ENCODE results near the gene SUPT16H. TPM values are rescaled to one million over a fixed set of nuclear protein-coding genes. Genes with fewer than 3 reads are reported as not detected.
"Not testable (repeated sequence)": the region's sequence is repeated elsewhere in the genome, so short reads cannot be mapped to it uniquely, and the experiment has no call there.

SUPT16H gene
- total RNA-seq, 1 experiment from 2014 or later: 145 TPM

DNA sequence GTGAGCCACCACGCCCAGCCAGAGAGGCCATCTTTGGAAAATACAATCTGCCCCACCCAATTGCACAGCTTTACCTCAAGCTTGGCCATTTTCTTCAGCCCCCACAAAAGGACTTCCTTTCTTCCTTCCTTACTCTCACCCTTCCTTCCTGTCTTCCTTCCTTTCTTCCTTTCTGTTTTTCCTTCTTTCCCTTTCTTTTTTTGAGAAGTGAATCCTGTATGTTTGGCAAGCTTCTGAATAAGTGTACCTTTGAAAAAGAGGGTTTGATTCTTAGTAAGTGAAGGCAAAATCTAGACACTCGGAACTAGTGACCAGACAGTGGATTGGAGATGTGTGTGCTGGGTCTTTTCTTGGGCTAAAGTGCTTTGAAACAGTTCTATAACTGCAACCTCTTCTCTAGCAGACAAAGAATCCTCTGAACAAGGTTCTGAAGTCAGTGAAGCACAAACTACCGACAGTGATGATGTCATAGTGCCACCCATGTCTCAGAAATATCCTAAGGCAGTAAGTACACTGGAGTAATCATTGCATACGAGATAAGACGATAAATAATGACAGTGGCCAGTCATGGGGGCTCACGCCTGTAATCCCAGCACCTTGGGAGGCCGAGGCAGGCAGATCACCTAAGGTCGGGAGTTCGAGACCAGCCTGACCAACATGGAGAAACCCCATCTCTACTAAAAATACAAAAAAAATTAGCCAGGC is 49.5 kb downstream of the SUPT16H start:
- H3K27me3 ChIP-seq (ENCODE audit: control insufficient read depth, insufficient read depth, low read length): no peaks in the 10 kb centered on the region
- DNase-seq: no peak
- H3K4me3 ChIP-seq (ENCODE audit: insufficient read depth, low read depth, low read length): no peak overlapping the region
- H3K36me3 ChIP-seq (replicated peaks; ENCODE audit: control insufficient read depth, insufficient read depth, low read length): no peaks in the 10 kb centered on the region

DNA sequence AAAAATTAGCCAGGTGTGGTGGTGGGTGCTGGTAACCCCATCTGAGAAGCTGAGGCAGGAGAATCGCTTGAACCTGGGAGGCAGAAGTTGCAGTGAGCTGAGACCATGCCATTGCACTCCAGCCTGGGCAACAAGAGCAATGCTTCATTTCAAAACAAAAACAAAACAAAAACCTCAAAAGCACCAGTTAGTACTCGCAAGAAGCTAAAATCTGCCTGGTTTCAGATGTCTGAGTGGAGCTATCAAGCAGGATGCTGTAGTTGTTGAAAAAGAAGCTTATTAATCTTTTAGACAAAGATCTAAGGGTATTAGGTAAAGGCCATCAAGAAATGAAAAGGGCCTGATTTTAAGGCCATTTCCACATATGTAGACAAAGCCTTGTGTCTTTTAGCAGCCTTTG is 50.9 kb downstream of the SUPT16H start:
- DNase-seq: no peak
- no peaks in the 10 kb centered on the region for H3K27me3 ChIP-seq (ENCODE audit: control insufficient read depth, insufficient read depth, low read length)
- no peaks in the 10 kb centered on the region for H3K36me3 ChIP-seq (replicated peaks; ENCODE audit: control insufficient read depth, insufficient read depth, low read length)
- no peak overlapping the region for H3K4me3 ChIP-seq (ENCODE audit: insufficient read depth, low read depth, low read length)

DNA sequence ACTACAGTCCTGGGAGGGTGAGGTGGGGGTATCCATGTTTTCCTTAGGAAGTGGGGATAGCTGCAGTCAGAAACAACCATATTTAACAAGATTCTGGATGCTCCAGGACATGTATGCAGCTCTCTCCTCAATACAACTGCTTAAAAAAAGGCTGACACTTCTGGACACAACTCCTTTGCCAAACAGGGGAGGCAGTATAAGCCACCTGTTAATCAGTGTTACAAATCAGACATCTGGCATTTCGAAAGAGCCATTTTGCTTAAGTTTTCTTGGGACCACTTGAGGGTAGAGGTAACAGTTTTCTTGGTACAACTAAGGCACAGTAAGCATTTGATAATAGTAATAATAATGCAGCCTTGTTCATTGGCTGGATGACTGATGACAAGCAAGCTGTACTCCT is 56.8 kb downstream of the SUPT16H start:
- Histone ChIP-seq H3K4me3 (ENCODE audit: insufficient read depth, low read depth, low read length) (no peak overlapping the region), H3K27me3 (ENCODE audit: control insufficient read depth, insufficient read depth, low read length) (no peaks in the 10 kb centered on the region), H3K36me3 (replicated peaks; ENCODE audit: control insufficient read depth, insufficient read depth, low read length) (no peaks in the 10 kb centered on the region)
- no peak for DNase-seq

DNA sequence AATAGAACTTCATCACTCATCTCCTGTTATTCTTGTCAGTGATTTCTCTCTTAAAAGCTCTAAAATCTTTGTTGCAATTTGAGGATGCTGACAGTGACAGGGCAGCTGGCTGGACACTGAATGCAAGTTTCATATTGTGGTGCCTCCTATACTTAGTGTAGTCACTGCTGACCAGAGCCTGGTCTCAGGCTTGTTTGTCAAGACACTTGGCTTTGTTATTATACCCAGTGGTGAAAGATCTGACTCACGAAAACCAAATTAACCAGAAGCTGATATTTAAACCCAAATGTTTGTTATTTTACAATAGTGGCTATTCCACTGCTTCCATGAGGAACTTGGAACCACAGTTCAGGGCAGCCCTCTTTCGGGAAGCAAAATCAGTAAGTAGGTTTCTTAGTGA is 61.1 kb downstream of the SUPT16H start:
- no peak for DNase-seq
- no peaks in the 10 kb centered on the region for H3K27me3 ChIP-seq (ENCODE audit: control insufficient read depth, insufficient read depth, low read length)
- no peaks in the 10 kb centered on the region for H3K36me3 ChIP-seq (replicated peaks; ENCODE audit: control insufficient read depth, insufficient read depth, low read length)
- H3K4me3 ChIP-seq (ENCODE audit: insufficient read depth, low read depth, low read length): no peak overlapping the region

DNA sequence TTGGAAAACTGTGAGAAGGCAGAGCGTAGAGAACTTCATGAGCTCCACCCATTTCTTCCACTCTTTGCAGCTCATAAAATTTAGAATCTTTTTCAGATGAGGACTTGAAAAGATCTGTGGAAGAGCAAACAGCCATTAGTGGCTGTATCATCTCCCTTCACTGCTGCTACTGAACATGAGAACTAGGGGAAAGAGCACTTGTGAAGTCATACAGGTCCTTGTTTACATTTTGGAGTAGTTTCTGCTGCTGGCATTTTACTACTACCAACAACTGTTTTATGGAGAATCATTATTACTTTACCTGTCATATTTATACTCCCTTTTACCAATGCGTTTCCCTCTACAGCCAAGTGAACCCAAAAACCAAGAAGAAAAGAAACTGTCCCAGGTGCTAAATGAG is 62.9 kb downstream of the SUPT16H start:
- no peaks in the 10 kb centered on the region for H3K27me3 ChIP-seq (ENCODE audit: control insufficient read depth, insufficient read depth, low read length)
- H3K4me3 ChIP-seq (ENCODE audit: insufficient read depth, low read depth, low read length): no peak overlapping the region
- no peaks in the 10 kb centered on the region for H3K36me3 ChIP-seq (replicated peaks; ENCODE audit: control insufficient read depth, insufficient read depth, low read length)
- no peak for DNase-seq

DNA sequence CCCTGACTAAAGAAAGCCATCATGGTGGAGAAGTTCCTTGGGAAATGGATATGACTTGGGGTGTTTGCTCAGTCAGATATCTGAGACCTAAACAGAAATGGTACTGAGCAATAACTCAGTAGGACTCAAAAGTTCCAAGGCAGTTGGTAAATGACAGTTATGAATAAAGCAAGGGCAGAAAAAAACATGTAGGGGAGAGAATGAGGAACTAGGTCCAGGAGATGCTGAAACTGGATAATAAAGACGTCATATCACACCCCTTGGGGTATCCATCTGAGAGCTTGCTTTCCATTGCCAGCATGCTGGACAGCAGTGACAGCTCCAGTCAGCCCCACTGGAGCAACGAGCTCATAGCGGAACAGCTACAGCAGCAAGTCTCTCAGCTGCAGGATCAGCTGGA is 66.4 kb downstream of the SUPT16H start:
- Histone ChIP-seq H3K36me3 (replicated peaks; ENCODE audit: control insufficient read depth, insufficient read depth, low read length) (no peaks in the 10 kb centered on the region), H3K27me3 (ENCODE audit: control insufficient read depth, insufficient read depth, low read length) (no peaks in the 10 kb centered on the region)

DNA sequence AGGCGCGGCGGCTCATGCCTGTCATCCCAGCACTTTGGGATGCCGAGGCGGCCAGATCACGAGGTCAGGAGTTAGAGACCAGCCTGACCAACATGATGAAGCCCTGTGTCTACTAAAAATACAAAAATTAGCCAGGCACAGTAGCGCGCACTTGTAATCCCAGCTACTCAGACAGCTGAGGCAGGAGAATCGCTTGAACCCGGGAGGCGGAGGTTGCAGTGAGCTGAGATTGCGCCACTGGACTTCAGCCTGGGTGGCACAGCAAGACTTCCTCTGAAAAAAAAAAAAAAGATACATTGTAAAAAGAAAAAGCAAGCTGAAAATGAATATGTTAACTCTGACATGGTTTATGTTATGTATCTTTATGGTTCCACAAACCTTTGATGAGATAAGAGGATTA is 70.3 kb downstream of the SUPT16H start:
- no peak overlapping the region for H3K4me3 ChIP-seq (ENCODE audit: insufficient read depth, low read depth, low read length)
- H3K27me3 ChIP-seq (ENCODE audit: control insufficient read depth, insufficient read depth, low read length): no peaks in the 10 kb centered on the region
- no peak for DNase-seq
- H3K36me3 ChIP-seq (replicated peaks; ENCODE audit: control insufficient read depth, insufficient read depth, low read length): no peaks in the 10 kb centered on the region

More for the DNA sequence above, 66.4 kb downstream of the SUPT16H start:
- H3K4me3 ChIP-seq (ENCODE audit: insufficient read depth, low read depth, low read length): no peak overlapping the region
- DNase-seq: no peak

DNA sequence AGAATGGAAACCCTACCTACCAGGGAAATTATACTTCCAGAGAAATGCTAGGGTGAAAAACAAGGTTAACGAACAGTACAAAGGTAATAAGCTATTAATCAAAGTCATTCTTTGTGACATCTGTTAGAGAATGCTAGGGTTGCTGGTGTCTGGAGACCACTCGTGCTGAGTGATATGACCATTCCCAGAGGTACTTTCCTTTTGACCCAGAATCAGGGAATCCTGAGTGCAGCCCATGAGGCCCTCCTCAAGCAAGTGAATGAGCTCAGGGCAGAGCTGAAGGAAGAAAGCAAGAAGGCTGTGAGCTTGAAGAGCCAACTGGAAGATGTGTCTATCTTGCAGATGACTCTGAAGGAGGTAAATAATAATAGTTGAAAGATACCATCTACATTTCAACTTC is 72.2 kb downstream of the SUPT16H start:
- Histone ChIP-seq H3K27me3 (ENCODE audit: control insufficient read depth, insufficient read depth, low read length) (no peaks in the 10 kb centered on the region), H3K36me3 (replicated peaks; ENCODE audit: control insufficient read depth, insufficient read depth, low read length) (no peaks in the 10 kb centered on the region), H3K4me3 (ENCODE audit: insufficient read depth, low read depth, low read length) (no peak overlapping the region)
- DNase-seq: no peak

DNA sequence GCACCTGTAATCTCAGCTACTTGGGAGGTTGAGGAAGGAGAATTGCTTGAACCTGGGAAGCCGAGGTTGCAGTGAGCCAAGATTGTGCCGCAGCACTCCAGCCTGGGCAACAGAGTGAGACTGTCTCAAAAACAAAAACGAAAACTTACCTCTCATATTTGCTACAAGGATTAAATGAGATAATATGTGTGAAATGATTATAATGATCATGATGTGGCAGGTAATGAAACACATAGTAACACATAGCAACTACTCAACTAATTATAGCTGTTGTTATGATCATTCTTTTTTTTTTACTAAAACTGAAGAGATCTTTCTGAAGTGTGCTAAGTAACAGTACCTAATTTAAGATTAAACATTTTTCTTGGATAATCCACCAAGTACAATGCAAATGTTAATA is 73.9 kb downstream of the SUPT16H start:
- DNase-seq: no peak
- Histone ChIP-seq H3K4me3 (ENCODE audit: insufficient read depth, low read depth, low read length) (no peak overlapping the region), H3K36me3 (replicated peaks; ENCODE audit: control insufficient read depth, insufficient read depth, low read length) (no peaks in the 10 kb centered on the region)

DNA sequence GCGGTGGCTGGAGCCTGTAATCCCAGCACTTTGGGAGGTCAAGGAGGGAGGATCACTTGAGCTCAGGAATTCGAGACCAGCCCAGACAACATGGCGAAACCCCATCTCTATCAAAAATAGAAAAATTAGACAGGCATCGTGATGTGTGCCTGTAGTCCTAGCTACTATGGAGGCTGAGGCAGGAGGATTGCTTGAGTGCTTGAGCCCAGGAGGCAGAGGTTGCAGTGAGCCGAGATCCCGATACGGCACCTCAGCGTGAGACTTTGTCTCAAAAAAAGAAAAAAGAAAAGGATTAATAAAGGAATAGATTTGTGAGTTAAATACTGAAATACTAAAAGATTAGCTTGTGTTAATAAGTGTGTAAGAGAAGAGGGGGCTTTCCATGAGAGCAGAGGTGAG is 74.6 kb downstream of the SUPT16H start:
- no peaks in the 10 kb centered on the region for H3K27me3 ChIP-seq (ENCODE audit: control insufficient read depth, insufficient read depth, low read length)
- no peak for DNase-seq

More for the DNA sequence above, 73.9 kb downstream of the SUPT16H start:
- no peaks in the 10 kb centered on the region for H3K27me3 ChIP-seq (ENCODE audit: control insufficient read depth, insufficient read depth, low read length)

DNA sequence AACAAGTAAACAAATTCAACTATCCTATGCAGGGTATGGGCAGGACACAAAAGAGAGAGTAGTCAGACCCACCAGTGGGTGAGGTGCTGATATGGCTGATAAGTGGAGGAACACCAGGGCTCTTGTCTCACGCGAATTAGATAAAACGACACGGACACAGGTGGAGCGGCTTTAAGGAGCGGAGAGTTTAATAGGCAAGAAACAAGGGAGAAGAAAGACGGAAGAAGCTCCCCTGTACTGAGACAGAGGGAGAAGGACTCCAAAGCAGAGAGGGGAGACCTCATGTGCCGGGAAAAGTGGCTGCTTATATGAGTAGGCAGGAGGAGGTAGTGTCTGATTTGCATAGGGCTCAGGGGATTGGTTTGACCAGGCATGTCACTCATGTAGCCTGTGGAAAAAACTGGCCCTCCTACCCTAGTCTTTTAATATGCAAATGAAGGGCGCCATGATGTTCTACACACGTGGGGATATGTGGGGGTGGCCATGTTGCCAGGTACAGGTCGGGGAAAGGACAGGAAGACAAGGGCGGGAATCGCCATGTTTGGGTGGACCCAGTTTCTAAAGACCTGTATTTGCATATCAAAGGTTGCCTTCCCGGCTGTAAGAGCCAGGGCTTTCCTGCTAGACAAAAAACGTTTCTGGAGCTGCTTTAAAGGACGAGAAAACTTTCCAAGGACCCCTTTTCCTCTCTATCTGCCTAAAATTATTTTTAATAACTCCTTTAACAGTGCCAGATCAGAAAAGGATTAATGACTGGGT is 75.2 kb downstream of the SUPT16H start:
- Histone ChIP-seq H3K4me3 (ENCODE audit: insufficient read depth, low read depth, low read length) (peak overlapping the region; percentile 32), H3K27me3 (ENCODE audit: control insufficient read depth, insufficient read depth, low read length) (no peaks in the 10 kb centered on the region), H3K36me3 (replicated peaks; ENCODE audit: control insufficient read depth, insufficient read depth, low read length) (no peaks in the 10 kb centered on the region)
- peak; percentile 80 for DNase-seq

More for the DNA sequence above, 74.6 kb downstream of the SUPT16H start:
- no peaks in the 10 kb centered on the region for H3K36me3 ChIP-seq (replicated peaks; ENCODE audit: control insufficient read depth, insufficient read depth, low read length)
- H3K4me3 ChIP-seq (ENCODE audit: insufficient read depth, low read depth, low read length): no peak overlapping the region

DNA sequence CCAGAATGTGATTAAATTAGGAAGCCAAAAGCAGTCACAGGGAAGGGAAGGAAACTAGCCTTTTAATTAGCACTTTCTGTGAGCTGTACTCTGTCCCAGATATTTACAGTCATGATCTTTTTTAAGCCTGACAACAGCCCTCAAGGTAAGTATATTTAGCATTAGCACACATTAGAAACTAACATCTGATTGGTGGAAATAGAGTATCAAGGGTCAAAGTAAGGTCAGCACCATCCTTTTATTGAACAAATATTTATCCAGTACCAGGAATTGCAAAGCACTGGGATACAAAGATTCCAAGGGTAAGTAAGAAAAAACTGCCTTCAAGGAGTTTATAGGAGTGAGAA is 75.7 kb downstream of the SUPT16H start:
- no peak for DNase-seq
- no peaks in the 10 kb centered on the region for H3K27me3 ChIP-seq (ENCODE audit: control insufficient read depth, insufficient read depth, low read length)
- H3K36me3 ChIP-seq (replicated peaks; ENCODE audit: control insufficient read depth, insufficient read depth, low read length): no peaks in the 10 kb centered on the region
- H3K4me3 ChIP-seq (ENCODE audit: insufficient read depth, low read depth, low read length): peak overlapping the region; percentile 32

DNA sequence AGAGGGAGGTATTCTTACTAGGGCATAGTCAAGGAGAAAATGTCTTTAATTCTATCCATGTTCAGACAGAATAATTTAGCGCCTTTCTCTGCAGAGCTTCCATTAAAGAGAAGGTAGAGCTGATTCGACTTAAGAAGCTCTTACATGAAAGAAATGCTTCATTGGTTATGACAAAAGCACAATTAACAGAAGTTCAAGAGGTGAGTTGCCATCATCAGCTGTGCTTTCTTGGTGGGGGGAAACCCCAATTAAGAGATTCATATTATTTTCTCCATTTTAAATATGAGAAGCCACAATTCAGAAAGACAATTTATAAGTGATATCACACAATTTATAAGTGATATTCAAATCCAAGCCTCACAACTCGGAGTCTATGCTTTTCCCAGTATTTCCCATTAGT is 76.2 kb downstream of the SUPT16H start:
- H3K4me3 ChIP-seq (ENCODE audit: insufficient read depth, low read depth, low read length): no peak overlapping the region
- no peaks in the 10 kb centered on the region for H3K36me3 ChIP-seq (replicated peaks; ENCODE audit: control insufficient read depth, insufficient read depth, low read length)

DNA sequence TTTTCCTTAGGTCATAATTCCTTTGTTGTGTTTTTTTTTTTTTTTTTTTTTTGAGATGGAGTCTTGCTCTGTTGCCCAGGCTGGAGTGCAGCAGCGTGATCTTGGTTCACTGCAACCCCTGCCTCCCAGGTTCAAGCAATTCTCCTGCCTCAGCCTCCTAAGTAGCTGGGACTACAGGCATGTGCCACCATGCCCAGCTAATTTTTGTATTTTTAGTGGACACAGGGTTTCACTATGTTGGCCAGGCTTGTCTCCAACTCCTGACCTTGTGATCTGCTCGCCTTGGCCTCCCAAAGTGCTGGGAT is 81.0 kb downstream of the SUPT16H start:
- not testable (repeated sequence) for DNase-seq; H3K27me3 ChIP-seq (ENCODE audit: control insufficient read depth, insufficient read depth, low read length); H3K36me3 ChIP-seq (replicated peaks; ENCODE audit: control insufficient read depth, insufficient read depth, low read length); H3K4me3 ChIP-seq (ENCODE audit: insufficient read depth, low read depth, low read length)

More for the DNA sequence above, 76.2 kb downstream of the SUPT16H start:
- no peak for DNase-seq
- H3K27me3 ChIP-seq (ENCODE audit: control insufficient read depth, insufficient read depth, low read length): no peaks in the 10 kb centered on the region

DNA sequence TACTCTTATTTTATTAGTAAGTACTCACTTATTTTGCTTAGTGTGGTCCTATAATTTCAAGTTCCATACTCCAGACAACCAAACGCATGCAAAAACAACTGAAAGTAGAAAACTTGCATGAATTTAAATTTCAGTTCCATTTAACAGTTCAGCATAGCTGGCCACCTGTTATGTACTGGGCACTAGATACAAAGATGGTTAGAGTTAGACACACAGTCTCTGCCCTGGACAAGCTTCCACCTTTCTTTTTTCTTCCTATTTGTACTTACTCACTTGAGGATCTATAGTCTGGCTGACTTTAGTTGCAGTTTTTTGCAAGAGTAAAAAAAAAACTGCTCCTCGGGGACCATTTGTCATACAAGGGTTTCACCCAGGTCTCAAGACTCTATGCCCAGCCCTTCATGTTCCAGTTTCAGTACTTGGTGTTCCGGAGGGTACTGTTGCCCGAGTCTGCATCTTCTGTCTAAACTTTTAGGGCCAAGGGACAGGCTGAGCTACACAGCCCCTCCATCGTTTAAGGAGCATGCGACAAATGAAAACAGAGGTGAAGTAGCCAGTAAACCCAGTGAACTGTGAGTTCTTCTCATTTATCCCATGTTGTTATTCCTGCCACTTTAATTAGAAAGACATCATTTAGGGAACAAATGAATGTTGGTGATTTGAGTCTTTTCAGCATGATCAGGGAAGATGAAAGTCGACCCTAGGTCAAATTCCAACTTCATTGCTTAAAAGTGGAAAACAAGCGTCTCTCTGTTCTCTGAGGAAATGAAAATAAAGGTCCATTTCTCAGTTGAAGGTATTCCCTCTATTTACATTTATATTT is 81.6 kb downstream of the SUPT16H start:
- Histone ChIP-seq H3K27me3 (ENCODE audit: control insufficient read depth, insufficient read depth, low read length) (peaks cover 7% of the 10 kb centered on the region; the same call in 1 of the 2 replicates), H3K36me3 (replicated peaks; ENCODE audit: control insufficient read depth, insufficient read depth, low read length) (no peaks in the 10 kb centered on the region), H3K4me3 (ENCODE audit: insufficient read depth, low read depth, low read length) (no peak overlapping the region)
- DNase-seq: no peak
